Raji (cell line): ENCODE measurements around the gene ATP2B2.

Experiments used
- POLR2A ChIP-seq: IDR thresholded peaks from 2 replicates; pipeline ENCODE4 v1.6.1; 2011; ENCODE audit warnings: low read depth, low read length, control low read depth; ENCODE audit not compliant: insufficient read depth

The ATP2B2 gene

GRCh38 chr3:10338591-10339353 is 166.6 kb downstream of the ATP2B2 start:
- TF ChIP-seq POLR2A, result no peak

DNA sequence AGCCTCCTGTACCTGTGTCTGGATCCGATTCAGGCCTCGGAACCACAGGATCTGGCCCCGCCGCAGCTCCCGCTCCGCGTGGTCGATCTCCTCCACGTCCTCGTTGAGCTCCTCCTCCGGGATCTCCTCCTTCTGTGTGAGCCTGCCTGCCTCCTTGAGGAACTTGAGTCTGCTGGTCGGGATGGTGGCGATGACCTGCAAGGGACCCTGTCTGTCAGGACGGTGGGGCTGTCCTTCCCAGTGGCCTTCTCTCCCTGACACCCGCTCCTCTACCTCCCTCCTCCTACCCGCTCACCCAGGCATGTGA is 167.3 kb downstream of the ATP2B2 start:
- no peak for TF ChIP-seq POLR2A

DNA sequence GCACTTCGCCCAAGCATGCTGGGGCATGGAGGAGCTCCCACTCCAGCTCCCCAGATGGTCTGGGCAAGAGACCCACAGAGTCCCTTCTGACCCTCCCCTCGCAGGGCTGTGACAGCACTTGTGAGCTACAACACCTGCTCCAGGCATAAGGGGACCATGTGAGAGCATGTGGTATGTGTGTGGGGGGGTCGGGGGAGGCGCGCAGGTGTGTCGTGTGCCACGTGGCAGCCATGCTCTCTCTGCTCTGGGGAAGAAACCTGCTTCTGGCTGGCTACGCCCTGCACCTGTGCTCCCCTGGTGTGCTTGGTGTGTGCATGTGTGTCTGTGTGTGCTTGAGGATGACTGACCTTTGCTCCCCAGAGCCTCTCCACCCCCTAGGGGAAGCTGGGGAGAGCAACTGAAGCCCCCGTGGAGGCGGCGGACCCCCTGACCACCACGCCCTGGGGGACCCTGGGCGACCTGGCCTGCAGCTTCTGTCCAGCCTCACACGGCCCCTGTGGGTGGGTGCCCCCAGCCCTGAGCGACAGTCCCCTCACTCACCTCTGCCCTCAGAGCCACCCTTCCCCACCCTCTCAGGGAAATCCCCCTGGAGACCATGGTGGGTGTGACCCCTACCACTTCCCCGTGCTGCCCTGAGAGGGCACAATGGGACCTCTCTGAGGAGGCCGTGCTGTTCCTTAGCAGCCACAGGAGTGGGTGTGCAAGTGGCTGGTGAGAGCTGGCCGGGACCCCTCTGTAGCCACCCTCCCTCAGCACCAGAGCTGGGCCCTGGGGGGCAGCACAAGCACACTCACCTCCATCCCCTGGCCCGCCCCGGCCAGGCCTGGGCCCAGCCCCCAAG is 167.8 kb downstream of the ATP2B2 start:
- no peak for TF ChIP-seq POLR2A

- TF ChIP-seq POLR2A, result no peak
These were observed 168.6 kb downstream of the ATP2B2 start for GRCh38 chr3:10336761-10337160.

- TF ChIP-seq POLR2A, result no peak
These were observed 169.3 kb downstream of the ATP2B2 start for GRCh38 chr3:10335871-10336622.

DNA sequence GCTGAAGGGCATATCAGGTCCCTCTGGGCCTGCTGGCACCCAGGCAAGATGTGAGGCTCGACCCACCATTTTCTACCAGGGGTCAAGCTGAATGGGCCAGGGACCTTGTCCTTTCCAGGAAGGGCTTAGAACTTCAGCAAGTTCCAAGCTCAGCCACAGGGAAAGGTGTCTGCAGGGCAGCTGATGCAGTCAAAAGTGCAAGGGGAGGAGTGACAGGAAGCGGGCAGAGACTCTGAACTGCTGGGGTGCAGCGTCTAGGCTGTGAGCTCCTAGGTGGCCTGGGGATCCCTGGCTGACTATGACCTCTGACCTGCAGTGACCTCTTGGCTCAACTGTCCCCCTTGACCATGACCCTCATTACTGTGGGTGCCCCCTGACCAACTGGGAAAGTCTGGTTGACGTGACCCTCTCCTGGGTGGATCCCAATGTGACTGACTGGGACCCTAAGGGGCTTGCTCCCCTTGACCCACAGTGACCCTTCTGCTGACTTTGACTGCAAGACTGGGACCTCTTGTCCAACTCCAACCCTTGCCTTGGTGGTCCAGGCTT is 170.1 kb downstream of the ATP2B2 start:
- TF ChIP-seq POLR2A, result no peak

DNA sequence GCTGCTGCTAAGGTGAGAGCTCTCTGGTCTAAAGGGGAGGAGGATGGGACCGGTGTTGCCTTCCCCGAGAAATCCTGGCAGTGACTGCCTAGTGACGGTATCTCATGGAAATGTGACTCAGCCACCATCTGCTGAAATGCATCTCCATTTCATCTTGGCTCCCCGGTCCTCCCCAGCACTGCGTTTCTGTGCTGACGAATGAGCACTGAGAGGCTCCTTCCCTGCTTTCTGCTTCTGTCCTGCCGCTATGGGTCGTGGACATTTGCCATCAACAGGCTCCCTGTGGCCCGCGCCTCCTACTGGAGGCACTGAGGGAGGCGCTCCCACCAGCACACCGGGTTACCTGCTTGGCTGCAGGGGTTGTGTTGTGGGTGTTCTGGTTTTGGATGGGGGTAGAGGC is 170.9 kb downstream of the ATP2B2 start:
- TF ChIP-seq POLR2A, result no peak

DNA sequence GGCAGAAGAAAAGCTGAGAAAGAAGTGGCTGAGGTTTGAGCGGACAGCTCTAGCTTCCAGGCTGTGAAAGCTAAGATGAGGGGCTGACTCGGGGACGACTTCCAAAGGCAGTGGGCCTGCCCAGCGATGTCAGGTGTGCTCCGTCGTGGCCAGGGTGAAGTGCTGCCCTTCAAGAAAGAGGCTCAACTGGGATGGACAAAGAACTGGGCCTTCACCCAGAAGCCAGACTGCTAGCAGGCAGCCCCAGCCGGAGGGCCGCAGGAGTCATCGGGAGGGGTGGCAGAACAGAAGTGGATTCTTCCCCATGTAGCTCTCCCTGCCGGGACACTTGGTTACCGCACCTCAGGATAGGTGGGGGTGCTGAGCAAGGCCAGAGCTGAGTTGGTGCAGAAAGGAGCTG is 171.3 kb downstream of the ATP2B2 start:
- no peak for TF ChIP-seq POLR2A

- TF ChIP-seq POLR2A, result no peak
These were observed 172.1 kb downstream of the ATP2B2 start for GRCh38 chr3:10333349-10333650.

GRCh38 chr3:10332481-10333348 is 172.7 kb downstream of the ATP2B2 start:
- no peak for TF ChIP-seq POLR2A

GRCh38 chr3:10331320-10331719 is 174.1 kb downstream of the ATP2B2 start:
- TF ChIP-seq POLR2A, result no peak

DNA sequence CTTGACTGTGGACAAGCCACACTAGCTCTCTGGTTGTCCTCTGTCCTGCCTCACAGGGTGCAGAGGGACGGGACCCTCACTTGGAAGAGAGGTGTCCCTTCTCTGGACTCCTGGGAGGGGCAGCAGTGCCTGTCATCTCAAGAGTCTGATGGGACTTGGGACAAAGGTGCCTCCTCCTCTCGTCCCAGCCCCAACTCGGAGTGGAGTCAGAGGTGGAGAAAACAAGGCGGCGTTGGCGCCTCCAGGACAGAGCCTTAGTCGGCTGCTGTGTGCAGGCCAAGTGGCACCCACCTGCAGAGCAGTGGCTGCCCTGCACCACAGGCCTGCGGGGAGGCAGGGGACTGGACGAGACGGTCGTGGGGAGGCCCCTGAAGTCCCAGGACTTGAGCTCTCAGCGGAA is 175.1 kb downstream of the ATP2B2 start:
- TF ChIP-seq POLR2A, result no peak

- TF ChIP-seq POLR2A, result no peak
These were observed 175.8 kb downstream of the ATP2B2 start for GRCh38 chr3:10329495-10330015.

DNA sequence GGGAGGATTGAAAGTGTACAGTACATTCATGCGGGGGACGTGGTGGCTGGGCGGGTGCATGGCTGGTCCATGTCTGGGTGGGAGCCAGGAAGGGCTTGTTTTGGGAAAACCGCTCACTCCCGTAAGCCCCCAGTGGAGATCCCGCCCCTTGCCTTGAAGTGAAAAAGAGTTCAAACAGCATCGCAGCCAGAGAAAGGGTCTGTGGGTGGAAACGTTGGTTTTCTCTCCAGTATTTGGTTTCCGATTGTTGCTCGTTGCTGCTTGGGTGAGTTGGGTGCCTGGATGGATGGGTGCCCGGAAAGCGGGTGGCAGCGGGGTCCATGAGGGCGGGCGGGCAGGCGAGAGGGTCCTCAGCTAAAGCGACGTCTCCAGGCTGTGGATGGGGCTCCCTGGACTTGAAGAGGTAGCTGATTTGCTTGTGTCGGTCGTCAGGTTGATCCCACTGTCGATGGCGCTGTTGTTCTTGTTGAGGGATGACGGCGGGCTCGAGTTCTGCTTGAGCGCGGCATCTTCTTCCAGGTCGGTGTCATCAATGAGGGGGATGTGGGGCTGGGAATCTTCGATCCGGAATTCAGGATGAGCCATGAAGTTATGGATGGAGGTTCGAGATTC is 176.8 kb downstream of the ATP2B2 start:
- no peak for TF ChIP-seq POLR2A
